ENCODE results near the gene CYP2R1. TPM values are rescaled to one million over a fixed set of nuclear protein-coding genes. Genes with fewer than 3 reads are reported as not detected.

The CYP2R1 gene
- total RNA-seq, 1 experiment from 2014 or later = 33.0 TPM

DNA sequence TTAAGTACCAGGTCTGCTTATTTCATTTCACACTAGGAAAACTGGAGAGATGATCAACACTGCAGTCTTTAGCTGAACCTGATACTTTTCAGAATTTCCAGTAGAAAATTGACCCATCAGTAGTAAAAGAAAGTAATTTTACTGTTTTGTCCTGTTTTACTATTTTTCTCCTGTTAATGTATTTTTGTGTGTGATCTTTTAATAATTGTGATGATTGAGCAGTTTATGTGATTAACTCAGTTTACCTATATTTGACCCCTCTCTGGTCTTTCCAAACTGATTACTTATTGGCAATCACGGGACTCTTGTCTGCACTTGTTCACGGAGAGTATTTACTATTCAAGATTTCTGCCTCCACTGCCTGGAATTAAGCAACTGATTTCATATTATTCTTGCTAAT lies 546 bp upstream of the CYP2R1 start:
- H3K9me3 ChIP-seq = no peaks in the 10 kb centered on the region
- ChIA-PET POLR2A (no interaction called here), CTCF (interaction anchor here (1.2 to 2.0 kb wide), 3 partner anchors 15 to 119 kb away, joined by 3 to 31 read pairs (median 14); no protein-coding TSS in a partner anchor)
- Mint-ChIP-seq H3K27me3 (ENCODE audit: insufficient read depth, unreplicated experiment) (no peaks in the 10 kb centered on the region), H3K4me1 (ENCODE audit: low read depth, unreplicated experiment) (peaks cover 21% of the 10 kb centered on the region), H3K4me3 (ENCODE audit: unreplicated experiment) (peak overlapping the region; percentile 99), H3K36me3 (ENCODE audit: insufficient read depth, unreplicated experiment) (peaks cover 16% of the 10 kb centered on the region), H3K27ac (ENCODE audit: unreplicated experiment) (no peak overlapping the region), H3K9me3 (ENCODE audit: unreplicated experiment) (no peaks in the 10 kb centered on the region)
- H3K36me3 ChIP-seq (ENCODE audit: control insufficient read depth, insufficient read depth, low read length) = no peaks in the 10 kb centered on the region
- intact Hi-C loops (cut with micrococcal nuclease; ENCODE audit: unreplicated experiment) = loop anchor here (1.0 to 5.0 kb wide), 3 partner anchors 100 to 372 kb away; partner anchors contain the start of gene PSMA1
- BruUV-seq (replicated peaks) = no TSS peak
- no peak for DNase-seq
- no peaks in the 10 kb centered on the region for H3K27me3 ChIP-seq (replicated peaks; ENCODE audit: control insufficient read depth, insufficient read depth, low read length)
- H3K4me1 ChIP-seq = peaks cover 22% of the 10 kb centered on the region
- TF ChIP-seq, protein P1, sequence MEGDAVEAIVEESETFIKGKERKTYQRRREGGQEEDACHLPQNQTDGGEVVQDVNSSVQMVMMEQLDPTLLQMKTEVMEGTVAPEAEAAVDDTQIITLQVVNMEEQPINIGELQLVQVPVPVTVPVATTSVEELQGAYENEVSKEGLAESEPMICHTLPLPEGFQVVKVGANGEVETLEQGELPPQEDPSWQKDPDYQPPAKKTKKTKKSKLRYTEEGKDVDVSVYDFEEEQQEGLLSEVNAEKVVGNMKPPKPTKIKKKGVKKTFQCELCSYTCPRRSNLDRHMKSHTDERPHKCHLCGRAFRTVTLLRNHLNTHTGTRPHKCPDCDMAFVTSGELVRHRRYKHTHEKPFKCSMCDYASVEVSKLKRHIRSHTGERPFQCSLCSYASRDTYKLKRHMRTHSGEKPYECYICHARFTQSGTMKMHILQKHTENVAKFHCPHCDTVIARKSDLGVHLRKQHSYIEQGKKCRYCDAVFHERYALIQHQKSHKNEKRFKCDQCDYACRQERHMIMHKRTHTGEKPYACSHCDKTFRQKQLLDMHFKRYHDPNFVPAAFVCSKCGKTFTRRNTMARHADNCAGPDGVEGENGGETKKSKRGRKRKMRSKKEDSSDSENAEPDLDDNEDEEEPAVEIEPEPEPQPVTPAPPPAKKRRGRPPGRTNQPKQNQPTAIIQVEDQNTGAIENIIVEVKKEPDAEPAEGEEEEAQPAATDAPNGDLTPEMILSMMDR (IDR thresholded peaks at IDR 0.05; ENCODE audit: insufficient read depth in 1 of 2, low read depth in 1 of 2, low read length in 1 of 2, severe bottlenecking in 1 of 2, unreplicated experiment in 1 of 2) = no peak
- peak overlapping the region; percentile 78 for H3K4me3 ChIP-seq (ENCODE audit: low read depth, low read length)

DNA sequence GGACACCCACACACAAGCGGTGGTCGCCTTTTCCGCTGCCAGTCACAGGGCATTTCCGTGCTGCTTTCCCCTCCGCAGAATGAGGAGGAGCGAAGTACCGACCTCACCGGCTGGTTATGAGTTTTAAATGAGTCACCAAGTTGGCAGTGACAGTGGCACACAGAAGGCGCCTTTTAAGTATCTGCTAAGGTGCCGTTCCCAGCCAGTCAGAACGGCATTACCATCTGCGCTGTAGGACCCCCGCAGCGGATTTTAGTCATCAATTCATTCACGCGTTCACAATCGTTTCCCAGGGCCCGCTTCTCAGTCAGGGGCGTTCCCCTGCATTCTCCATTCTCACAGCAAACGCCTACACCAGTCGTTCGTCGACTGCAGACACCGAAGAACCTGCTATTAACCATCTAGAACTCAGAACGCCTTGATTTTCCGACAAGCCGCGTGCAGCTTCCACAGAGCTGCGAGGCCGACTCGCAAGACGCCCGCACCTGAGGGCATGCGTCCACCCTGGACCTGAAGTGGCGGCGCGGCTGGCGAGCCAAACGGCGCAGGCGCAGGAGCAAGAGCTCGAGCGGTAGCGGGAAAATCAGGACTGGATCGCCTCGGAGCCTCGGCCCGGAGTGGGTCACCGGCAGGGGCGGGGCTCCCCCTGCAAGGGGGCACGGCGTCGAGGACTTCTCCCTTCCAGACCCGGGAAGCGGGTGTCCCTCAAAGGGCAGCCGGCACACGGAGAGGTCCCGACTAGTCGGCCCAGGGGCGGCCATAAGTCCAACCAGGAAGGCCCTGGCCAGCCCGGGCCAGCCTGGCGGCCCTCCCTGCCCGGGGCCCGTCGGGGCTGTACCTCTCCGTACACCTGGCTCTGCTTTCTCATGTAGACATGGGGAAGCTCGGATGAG lies 642 bp downstream of the CYP2R1 start:
- ChIA-PET CTCF (interaction anchor here (0.7 to 2.0 kb wide), 6 partner anchors 17 to 311 kb away, joined by 3 to 31 read pairs (median 3); no protein-coding TSS in a partner anchor), POLR2A (interaction anchor here (0.6 to 1.4 kb wide), 3 partner anchors 17 to 391 kb away, joined by 3 to 8 read pairs (median 3); partner anchors contain the start of gene COPB1)
- peak overlapping the region; percentile 88 for H3K27ac Mint-ChIP-seq (ENCODE audit: unreplicated experiment)
- H3K4me3 Mint-ChIP-seq (ENCODE audit: unreplicated experiment) = peak overlapping the region; percentile 99
- TF ChIP-seq, protein P1 (IDR thresholded peaks at IDR 0.05; ENCODE audit: insufficient read depth in 1 of 2, low read depth in 1 of 2, low read length in 1 of 2, severe bottlenecking in 1 of 2, unreplicated experiment in 1 of 2) = no peak
- TSS peak; percentile 66 for BruUV-seq (replicated peaks)
- no peaks in the 10 kb centered on the region for H3K27me3 ChIP-seq (replicated peaks; ENCODE audit: control insufficient read depth, insufficient read depth, low read length)
- H3K36me3 ChIP-seq (ENCODE audit: control insufficient read depth, insufficient read depth, low read length) = no peaks in the 10 kb centered on the region
- peak overlapping the region; percentile 78 for H3K4me3 ChIP-seq (ENCODE audit: low read depth, low read length)
- H3K27me3 Mint-ChIP-seq (ENCODE audit: insufficient read depth, unreplicated experiment) = no peaks in the 10 kb centered on the region
- H3K4me1 ChIP-seq = peaks cover 32% of the 10 kb centered on the region
- H3K9me3 Mint-ChIP-seq (ENCODE audit: unreplicated experiment) = no peaks in the 10 kb centered on the region
- DNase-seq = peak; percentile 89 to 94
- H3K9me3 ChIP-seq = no peaks in the 10 kb centered on the region
- peaks cover 22% of the 10 kb centered on the region for H3K36me3 Mint-ChIP-seq (ENCODE audit: insufficient read depth, unreplicated experiment)
- intact Hi-C loops (cut with micrococcal nuclease; ENCODE audit: unreplicated experiment) = loop anchor here (1.0 to 5.0 kb wide), 4 partner anchors 99 to 371 kb away; partner anchors contain the start of genes PDE3B and PSMA1
- peaks cover 33% of the 10 kb centered on the region for H3K4me1 Mint-ChIP-seq (ENCODE audit: low read depth, unreplicated experiment)

DNA sequence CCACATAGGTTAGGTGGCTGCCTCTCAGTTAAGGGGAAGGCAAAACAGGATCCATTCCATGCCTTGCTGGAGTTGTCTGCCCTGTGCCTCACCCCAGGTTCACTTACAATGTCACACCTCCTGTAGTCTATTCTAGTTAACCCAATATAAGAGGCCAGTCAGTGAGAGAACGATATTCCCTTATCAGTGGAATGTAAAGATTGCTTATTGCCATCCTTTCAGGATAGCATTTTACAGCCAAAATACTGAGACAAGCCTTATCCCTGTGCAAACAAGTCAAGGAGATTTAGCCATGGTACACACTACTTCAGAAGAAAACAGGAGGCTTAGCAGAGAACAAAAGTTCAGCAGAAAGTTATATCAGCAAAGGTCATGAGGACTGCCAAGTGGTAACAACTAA lies 5.5 kb downstream of the CYP2R1 start:
- H3K4me3 Mint-ChIP-seq (ENCODE audit: unreplicated experiment) = peak overlapping the region; percentile 51
- H3K4me1 Mint-ChIP-seq (ENCODE audit: low read depth, unreplicated experiment) = peaks cover 34% of the 10 kb centered on the region
- no peak overlapping the region for H3K4me3 ChIP-seq (ENCODE audit: low read depth, low read length)
- no peaks in the 10 kb centered on the region for H3K9me3 ChIP-seq
- H3K27ac Mint-ChIP-seq (ENCODE audit: unreplicated experiment) = peak overlapping the region; percentile 59
- H3K4me1 ChIP-seq = peaks cover 39% of the 10 kb centered on the region
- no peaks in the 10 kb centered on the region for H3K27me3 ChIP-seq (replicated peaks; ENCODE audit: control insufficient read depth, insufficient read depth, low read length)
- BruUV-seq (replicated peaks) = no TSS peak
- DNase-seq = peak; percentile 67 to 83
- peaks cover 33% of the 10 kb centered on the region for H3K36me3 Mint-ChIP-seq (ENCODE audit: insufficient read depth, unreplicated experiment)
- POLR2A ChIA-PET = no interaction called here
- H3K27me3 Mint-ChIP-seq (ENCODE audit: insufficient read depth, unreplicated experiment) = no peaks in the 10 kb centered on the region
- TF ChIP-seq, protein P1 (IDR thresholded peaks at IDR 0.05; ENCODE audit: insufficient read depth in 1 of 2, low read depth in 1 of 2, low read length in 1 of 2, severe bottlenecking in 1 of 2, unreplicated experiment in 1 of 2) = no peak
- no peaks in the 10 kb centered on the region for H3K36me3 ChIP-seq (ENCODE audit: control insufficient read depth, insufficient read depth, low read length)
- CTCF ChIA-PET = interaction anchor here (1.0 kb wide), 1 partner anchor 22 kb away, joined by 4 read pairs; no protein-coding TSS in a partner anchor
- peaks cover 11% of the 10 kb centered on the region for H3K9me3 Mint-ChIP-seq (ENCODE audit: unreplicated experiment)
- intact Hi-C loops (cut with micrococcal nuclease; ENCODE audit: unreplicated experiment) = loop anchor here (1.0 to 5.0 kb wide), 4 partner anchors 16 to 366 kb away; partner anchors contain the start of gene PSMA1
